ENCODE results near the gene THBS2.
"Not testable (repeated sequence)": the region's sequence is repeated elsewhere in the genome, so short reads cannot be mapped to it uniquely, and the experiment has no call there.

Gene THBS2

DNA sequence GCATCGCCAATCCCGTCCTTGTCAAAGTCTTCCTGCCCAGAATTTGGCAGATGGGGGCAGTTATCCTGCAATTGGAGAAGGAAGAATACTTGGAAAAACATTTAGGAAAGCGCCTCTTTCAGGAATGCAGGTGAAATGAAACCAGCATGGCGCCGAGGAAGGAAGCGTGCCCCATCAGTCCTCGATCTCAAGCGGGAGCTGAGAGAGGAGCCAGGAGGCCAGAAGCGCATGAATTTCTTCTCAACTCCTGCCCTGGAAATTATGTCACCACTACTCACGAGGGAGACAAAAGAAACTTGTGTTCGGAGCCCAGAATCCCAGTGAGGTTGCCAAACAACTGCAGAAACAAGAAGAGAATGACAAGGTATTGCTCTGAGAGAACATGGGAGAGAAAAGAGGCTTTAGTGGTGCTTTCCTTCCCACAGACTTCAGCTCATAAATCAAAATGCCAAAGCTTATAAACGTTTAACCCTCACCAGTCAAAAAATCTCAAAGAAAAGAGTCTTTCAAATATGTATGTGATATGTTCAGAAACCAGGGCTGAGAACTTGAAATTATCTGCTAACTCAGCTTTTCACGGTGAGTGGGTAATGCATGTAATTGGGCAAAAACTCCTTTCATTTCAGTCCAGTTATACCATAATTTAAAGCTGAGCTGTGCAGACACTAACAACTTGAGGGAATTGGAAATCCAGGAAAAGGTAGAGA is 23.9 kb downstream of the THBS2 start:
- no peak for DNase-seq

DNA sequence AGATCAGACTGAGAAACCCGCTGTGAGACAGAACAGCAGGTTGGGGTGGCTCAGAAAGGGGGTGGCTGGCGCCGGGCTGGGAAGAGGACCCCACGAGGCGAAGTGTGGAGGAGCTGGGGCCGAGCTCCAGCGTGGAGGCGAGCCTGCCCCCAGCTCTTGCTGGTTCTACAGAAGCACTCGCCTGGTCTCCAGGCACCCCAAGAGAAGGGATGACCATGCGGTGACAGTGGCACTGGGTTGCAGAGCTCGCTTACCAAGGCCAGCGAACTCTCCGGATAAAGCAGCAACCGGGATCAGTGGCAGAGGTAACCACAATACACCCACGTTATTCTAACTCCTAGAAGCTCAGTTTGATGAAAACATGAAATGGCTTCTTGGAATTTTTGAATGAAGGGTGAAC is 26.5 kb downstream of the THBS2 start:
- DNase-seq: no peak

DNA sequence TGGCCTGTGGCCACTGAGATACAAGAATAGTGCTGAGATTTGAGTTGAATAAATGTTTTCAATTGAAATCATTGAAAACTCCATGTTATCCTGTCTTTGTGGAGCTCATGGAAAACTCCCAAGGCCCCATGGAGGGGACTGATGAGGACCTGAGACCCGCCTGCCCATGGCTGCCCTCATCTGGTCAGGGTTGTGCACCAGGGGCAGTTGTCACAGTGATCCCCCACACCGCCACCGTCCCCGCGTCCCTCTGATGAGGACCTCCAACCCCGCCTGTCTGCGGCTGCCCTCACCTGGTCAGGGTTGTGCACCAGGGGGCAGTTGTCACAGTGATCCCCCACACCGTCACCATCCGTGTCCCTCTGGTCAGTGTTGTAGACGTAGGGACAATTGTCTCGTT is 27.8 kb downstream of the THBS2 start:
- DNase-seq: no peak

DNA sequence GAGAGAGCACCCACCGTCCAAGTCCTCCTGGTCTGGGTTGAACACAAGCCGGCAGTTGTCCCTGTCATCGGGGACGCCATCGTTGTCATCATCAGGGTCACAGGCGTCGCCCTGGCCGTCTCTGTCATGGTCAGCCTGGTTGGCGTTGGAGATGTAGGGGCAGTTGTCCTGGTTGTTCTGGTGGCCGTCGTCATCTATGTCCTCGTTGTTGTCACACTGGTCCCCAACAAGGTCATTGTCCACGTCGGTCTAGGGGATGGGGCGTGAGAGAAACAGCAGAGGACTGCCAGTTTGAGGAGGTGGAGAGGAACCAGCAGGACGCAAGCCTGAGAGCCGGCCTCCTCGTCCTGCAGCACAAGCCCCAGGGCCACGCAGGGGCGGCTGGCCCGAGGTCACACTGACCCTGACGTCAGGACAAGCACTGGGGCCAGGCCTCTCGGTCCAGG is 28.5 kb downstream of the THBS2 start:
- no peak for DNase-seq

DNA sequence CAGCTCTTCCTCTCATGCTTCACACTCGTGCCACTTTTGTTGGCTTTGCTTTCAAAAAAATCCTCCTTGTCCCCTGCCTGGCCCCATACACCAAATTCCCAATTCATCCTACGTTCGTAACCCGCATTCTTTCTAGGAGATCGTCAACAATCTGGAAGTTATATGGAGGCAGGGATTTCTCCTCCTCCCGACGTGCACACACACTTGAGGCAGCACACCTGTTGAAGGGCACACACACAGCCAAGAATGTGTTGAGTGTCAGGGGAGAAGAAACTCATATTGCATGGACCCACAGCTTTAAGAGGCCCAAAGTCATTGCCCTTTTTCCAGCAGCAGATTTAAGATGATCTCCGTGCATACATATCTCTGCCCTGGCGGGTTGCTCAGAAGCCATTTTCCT is 28.9 kb downstream of the THBS2 start:
- DNase-seq: no peak

DNA sequence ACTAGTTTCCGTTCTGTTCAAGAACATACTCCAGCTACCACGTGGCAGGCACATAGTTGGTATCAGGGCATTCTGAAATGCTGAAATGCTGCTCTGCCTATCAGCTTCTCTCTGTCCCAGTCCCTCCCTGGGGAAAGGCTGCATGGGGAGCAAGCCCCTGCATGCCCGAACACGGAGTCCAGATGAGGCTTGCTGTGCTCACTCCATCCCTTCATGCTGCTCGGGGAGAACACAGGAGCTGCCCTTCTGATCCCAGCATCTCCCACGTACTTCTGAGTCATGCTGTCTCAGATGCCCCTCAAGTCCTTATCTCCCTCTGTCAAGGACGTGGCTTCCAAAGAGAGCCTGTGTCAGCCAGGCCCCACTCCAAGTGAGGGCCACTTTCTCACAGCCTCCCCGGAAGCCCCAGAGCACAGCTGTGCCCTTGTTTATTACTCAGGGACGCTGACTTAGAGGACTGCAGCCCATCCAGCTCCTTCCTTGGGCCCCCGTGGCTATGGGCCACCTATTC is 29.4 kb downstream of the THBS2 start:
- no peak for DNase-seq

DNA sequence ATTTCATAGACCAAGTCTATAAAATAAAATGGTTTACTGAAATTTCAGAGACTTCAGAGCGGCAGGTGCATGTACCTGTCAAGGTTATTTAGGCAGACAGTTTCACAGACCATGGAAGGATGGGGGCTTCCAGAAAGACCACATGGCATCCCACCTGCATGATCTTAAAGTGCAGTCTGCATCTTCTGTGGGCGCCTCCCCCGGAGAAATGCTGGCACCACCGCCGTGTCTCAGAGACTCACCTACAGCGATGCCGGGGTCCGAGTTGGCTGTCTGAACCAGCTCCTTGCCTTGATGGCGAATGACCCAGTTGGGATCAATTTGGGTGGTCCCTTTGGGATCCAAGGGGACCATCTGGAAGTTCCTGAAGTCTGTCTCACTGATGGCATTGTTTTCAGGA is 30.6 kb downstream of the THBS2 start:
- DNase-seq: no peak

DNA sequence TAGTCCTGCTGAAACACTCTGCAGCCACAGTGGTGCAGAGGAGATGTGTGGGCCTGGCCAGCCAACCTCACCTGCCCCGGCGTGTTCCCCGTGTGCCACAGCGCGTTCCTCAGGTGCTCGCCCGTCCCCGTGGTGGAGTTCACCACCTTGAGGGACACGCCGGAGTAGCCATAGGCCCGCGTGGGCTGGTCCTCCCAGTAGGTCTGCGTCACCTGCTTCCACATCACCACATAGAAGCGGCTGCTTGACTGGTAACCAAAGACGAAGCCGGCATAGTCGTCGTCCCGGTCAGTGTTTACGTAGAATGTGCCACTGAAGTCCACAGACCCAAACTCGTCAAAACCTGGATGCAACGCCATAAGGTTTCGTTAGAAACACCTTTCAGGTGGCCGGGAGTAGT is 31.5 kb downstream of the THBS2 start:
- DNase-seq: no peak

DNA sequence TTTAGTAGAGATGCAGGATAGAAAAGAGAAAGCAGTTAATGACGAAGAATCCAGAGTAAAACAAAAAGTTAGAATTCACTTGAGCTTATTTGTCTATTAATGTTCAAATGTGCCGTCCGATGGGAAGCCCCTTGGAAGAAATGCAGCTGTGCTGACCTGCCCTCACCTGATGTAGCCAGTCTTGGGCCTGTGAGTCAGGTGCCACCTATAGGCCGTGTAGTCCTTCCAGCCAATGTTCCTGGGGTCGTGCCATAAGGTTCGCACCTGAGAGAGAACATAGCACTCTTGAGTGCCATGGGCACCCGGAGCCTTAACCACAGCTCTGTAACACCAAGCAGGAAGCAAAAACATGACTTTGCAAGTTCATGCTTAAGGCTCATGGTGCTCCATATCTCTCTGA is 32.4 kb downstream of the THBS2 start:
- no peak for DNase-seq

DNA sequence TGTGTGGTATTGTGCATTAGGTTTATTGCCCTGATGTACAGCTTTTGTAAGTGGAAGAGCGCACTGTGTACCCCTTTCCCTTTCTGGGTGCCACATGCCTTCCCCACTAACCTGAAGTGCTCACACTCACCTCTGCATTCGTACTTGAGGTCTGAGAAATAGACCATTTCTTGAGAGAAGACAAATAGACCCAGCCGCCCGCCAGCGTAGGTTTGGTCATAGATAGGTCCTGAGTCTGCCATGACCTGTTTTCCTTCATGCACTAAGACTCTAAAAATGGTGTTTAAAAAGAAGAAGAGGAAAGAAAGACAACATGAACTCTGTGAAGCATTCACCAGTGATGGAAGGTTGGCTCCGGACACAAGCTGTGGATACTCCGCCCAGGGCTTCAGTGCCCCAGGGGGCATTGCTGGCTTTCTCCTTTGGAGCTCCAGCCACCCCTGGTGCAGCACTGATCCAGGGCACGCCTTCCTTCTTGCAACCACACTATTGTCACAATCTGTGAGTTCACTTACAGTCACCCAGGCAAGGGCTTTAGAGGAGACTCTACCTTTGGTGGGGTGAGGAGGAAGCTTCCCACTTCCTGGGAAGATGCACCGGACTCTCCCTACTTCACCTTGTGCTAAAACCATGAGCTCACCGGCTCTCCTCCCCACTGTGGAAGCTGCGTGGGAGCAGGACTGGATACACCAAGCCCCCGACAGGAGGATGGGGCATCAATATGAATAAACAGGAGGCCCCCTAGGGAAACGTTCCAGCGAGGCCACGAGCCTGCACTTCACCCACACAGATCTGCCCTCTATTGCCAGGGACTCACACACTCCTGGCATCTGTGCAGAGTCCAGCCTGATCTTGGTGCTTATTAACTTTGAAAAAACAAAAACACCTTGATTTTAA is 33.3 kb downstream of the THBS2 start:
- no peak for DNase-seq

DNA sequence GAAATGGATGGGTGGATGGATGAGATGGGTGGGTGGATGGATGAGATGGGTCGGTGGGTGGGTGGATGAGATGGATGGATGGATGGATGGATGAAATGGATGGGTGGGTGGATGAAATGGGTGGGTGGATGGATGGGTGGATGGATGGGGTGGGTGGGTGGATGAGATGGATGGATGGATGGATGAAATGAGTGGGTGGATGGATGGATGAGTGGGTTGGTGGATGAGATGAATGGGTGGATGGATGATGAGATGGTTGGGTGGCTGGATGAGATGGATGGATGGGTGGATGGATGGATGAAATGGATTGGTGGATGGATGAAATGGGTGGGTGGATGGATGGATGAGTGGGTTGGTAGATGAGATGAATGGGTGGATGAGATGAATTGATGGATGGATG is 35.7 kb downstream of the THBS2 start:
- no peak for DNase-seq

DNA sequence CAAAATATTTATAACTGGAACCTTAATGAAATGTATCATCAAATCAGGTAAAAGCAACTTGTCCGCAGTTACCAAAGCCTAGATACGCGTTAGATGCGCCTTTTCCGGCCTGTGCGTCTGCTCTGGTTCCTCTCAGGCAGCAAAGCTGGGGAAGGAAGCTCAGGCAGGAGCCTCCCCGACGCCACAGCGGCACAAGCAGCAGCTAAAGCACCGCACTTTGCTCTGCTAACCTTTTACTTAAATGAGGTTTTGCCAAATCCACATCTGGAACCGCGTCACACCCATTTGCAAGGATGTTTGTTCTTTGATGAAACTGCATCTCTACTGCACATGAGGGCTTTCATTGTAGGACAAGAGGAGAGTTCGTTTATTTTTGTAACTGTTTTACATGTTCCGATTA is 36.8 kb downstream of the THBS2 start:
- no peak for DNase-seq

DNA sequence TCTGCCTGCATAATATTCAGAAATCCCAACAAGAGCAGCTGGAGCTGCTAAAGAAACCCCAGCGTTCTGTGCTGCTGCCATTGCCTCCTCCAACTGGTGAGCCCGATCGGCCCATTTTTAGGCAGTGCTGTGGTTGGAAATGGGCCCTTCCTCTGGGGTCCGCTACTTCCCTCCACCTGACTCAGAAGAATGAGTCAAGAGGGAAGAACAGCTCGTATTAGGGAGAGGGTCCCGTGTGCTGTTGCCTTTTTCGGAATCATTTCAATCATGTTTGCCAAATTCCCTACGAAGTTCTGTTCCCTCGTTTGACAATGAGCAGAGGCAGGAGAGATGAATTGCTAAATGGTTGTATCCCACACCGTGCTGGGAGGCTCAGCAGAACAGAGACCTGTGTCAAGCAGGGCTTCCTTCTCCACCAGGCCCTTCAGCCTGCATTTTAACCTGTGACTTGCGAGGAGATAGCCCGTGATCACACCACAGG is 38.4 kb downstream of the THBS2 start:
- no peak for DNase-seq

DNA sequence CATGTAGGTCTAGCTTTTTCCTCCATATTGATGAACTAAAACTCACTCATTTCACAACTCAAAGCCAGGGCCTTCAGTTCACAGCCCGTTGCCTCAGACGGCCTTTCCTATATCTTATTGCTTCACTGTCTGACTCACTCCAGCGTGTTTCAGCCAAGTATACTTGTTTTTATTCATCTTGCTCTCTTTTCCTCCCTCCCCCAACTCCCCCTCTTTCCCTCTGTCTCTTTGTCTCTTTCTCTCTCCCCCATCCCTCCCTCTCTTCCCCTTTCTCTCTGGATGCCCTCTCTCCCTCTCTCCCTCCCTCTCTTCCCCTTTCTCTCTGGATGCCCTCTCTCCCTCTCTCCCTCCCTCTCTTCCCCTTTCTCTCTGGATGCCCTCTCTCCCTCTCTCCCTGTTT is 38.9 kb downstream of the THBS2 start:
- DNase-seq: not testable (repeated sequence)

DNA sequence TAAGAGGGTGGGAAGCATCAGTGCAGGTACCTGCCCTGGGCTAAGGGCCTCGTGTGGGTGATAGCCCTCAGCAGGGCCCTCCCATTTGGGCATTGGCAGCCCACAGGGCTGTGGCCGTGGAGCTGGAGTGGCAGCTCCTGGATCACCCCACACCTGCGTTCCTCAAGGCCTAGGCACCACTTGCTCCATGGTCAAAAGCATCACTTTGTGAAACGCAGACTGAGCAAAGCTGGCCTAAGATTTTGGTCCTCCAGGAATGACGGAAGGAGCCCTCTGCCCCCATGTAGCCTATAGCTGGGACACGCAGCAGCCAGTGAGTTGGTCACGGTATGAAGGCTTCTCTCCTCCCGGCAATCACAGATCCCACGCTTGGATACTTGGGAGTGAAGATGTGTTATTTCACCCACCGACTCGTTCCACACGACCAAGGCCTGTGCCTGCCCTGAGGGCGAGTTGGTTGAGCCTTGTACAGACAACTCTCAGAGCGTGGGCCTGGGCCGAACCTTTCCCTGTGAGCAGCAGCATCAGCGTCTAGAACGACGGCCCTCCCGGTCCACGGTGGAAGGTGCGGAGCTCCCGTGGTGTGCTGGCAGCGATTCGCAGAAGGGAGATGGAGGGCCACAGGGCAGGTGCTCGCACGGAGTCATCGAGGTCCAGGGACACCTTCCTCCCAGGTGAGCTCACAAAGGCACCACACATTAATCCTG is 39.7 kb downstream of the THBS2 start:
- no peak for DNase-seq

DNA sequence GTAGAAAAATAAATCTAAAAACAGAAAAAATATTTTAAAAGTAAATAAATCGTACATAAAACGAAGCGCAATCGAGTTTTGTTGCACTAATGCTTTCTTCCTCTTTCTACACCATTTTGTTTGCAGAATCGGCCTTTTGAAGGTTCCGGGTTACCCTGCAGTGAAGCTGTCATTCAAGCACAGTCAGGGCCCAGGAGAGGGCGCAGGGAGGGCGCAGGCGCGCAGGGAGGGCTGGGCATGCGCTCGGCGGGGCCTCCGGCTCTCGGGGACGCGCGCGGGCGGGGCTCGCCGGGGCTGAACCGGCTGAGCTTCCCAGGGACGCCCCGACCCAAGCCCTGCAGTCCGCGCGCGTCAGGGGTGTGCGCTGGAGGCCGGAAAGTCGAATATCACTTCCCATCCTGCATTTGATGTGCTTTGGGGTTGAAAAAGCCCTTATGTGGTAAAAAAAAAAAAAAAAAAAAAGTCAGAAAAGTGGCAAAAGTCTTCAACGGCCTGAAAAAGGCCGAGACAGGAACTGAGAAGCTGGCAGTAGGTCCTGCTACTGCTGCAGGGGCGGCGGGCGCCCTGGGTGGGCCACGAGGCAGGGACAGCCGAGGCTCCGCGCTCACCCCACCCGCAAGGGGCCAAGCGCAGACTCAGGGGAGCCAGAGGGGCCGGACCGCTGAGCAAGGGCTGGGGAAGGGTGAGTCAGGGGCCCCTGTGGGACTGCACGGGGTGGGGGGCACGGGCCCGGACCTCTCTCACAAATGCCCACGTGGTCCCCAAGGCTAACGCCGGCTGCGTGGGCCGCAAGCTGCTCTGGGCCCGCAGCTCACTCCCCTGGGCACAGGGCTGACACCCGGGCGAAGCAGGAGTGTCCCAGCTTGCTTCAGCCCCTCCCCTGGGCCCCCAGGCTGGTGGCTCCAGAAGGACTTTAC is 40.5 kb downstream of the THBS2 start:
- peak; percentile 24 to 57 (median 56) for DNase-seq

DNA sequence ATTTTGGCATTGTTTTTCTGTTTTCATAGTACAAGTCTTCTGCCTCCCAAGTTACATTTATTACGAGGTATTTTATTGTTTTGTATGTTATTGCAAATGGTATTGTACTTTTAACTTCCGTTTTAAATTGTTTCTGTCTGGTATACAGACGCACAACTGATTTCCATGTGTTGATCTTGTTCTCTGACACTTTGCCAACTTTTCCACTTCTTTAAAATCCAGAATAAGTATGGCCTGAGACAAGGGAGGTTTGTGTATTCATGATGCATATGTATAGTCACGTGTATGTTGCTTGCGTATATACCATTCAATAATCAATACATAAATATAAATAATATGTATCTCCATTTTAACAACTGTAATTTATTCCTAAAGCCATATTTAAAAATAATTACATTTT is 41.2 kb downstream of the THBS2 start:
- DNase-seq: no peak

DNA sequence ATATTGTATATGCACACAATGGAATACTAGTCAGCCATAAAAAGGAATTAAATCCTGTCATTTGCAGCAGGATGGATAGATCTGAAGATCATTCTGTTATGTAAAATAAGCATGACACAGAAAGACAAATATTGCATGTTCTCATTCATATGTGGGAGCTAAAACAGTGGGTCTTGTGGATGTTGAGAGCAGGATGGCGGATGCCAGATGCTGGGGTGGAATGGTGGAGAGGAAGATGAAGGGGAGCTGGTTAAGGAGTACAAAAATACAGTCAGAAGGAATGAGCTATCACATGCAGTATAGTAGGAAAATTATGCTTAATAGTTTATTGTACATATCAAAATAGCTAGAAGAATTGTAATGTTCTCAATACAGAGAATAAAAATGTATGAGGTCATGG is 41.8 kb downstream of the THBS2 start:
- no peak for DNase-seq

DNA sequence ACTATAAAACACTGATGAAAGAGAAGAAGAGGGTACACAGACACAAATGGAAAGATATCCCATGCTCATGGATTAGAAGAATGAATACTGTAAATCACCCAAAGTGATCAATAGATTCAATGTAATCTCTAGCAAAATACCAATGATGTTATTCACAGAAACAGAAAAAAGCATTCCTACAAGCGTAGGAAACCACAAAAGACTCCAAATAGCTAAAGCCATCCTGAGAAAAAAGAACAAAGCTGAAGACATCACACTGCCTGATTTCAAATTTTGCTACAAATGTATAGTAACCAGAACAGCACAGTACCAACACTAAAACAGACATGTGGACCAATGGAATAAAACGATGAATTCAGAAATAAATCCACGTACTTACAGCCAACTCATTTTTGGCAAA is 43.0 kb downstream of the THBS2 start:
- DNase-seq: no peak

DNA sequence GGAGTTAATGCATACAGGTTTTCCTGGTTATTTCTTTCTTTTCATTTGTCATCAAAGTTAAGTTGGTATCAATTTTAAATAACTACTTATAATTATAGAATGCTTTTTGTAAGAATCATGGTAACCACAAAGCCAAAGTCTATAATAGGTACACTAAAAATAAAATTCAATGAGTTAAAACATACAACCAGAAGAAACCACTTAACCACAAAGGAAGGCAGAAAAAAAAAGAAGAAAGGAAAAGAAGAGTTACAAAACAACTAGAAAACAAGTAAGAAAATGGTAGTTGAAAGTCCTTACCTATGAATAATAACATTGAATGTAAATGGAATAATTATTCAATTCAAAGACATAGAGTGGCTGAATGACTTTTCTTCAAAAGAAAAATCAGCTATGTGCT is 45.6 kb downstream of the THBS2 start:
- no peak for DNase-seq

DNA sequence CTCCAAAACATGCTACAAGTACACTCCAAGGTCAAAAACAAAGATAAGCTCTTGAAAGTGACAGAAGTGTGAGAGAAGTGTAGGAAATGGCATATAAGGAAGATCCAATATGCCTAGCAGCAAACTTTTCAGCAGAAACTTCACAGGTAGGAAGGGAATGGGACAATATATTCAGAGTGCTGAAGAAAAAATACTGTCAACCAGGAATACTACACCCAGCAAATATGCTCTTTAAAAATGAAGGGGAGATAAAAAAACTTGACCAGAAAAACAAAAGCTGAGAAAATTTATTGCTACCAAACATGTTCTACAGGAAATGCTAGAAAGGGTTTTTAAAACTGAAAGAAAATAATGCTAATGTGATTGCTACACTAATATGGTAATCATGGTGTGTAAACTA is 46.2 kb downstream of the THBS2 start:
- no peak for DNase-seq

Data from NCI-H1417 (cell line).